Small intestine (tissue), 7 donors: ENCODE results near the gene ACAA1. TPM values are rescaled to one million over a fixed set of nuclear protein-coding genes. Genes with fewer than 3 reads are reported as not detected.

Experiments
- DNase-seq, 2 donors: peaks; one replicate each; pipeline versions ENCODE4 v3.0.0 to v3.0.0-alpha.2; 2013
- FAIRE-seq: peaks from 2 replicates; lab custom pipeline; 2012; peaks lifted over from hg19 to GRCh38; lab: Jason Lieb, UNC
- H3K27ac ChIP-seq, 3 donors: one replicate each; pipeline ENCODE4 v1.5.1; 2013; ENCODE audit warnings: low read length in 2 of 3, mild to moderate bottlenecking in 2 of 3, control low read depth in 1 of 3, inconsistent platforms in 1 of 3, low read depth in 1 of 3, moderate library complexity in 1 of 3
- H3K27me3 ChIP-seq, 3 donors: one replicate each; pipeline ENCODE4 v1.6.1; 2013; ENCODE audit warnings: low read length in 3 of 3, inconsistent platforms in 1 of 3; ENCODE audit not compliant: control insufficient read depth in 3 of 3, insufficient read depth in 3 of 3
- H3K36me3 ChIP-seq, 3 donors: one replicate each; pipeline ENCODE4 v1.6.1; 2013; ENCODE audit warnings: low read length in 3 of 3, inconsistent platforms in 1 of 3, low read depth in 1 of 3, mild to moderate bottlenecking in 1 of 3, moderate library complexity in 1 of 3; ENCODE audit not compliant: control insufficient read depth in 3 of 3, insufficient read depth in 2 of 3
- H3K4me1 ChIP-seq, 3 donors: one replicate each; pipeline ENCODE4 v1.6.1; 2013; ENCODE audit warnings: low read length in 2 of 3, inconsistent platforms in 1 of 3, low read depth in 1 of 3, mild to moderate bottlenecking in 1 of 3, moderate library complexity in 1 of 3; ENCODE audit not compliant: control insufficient read depth in 3 of 3, insufficient read depth in 2 of 3
- H3K4me3 ChIP-seq, 3 donors: one replicate each; pipeline ENCODE4 v1.5.1; 2013; ENCODE audit warnings: low read length in 3 of 3, control low read depth in 1 of 3, inconsistent platforms in 1 of 3, low read depth in 1 of 3, mild to moderate bottlenecking in 1 of 3, moderate library complexity in 1 of 3
- H3K9me3 ChIP-seq, 2 donors: one replicate each; pipeline ENCODE4 v1.6.1; 2013; ENCODE audit warnings: low read depth in 1 of 2, low read length in 1 of 2; ENCODE audit not compliant: control insufficient read depth in 2 of 2, insufficient read depth in 1 of 2
- WGBS, 3 donors: extraction: QIAGEN DNeasy Blood & Tissue Kit; methylation state at CpG; one replicate each; pipeline ENCODE4 v1.1.7; 2013; 5-methylcytosine and 5-hydroxymethylcytosine counted together
- polyA plus RNA-seq, 4 donors: library from polyadenylated mRNA; stranded (reverse) in 3 of 4; unstranded in 1 of 4; fragments of 200-250 nt in 3 of 4; fragments of 120-200 nt in 1 of 4; gene quantifications; one replicate each; pipeline versions ENCODE4 v1.2.1 to v1.2.3, GENCODE V29; 2013
- donor health status: healthy with polysubstance abuse.
- donor health status: control.
- donor health status: control.
- donor health status: Bipolar disorder and iron deficiency.
- donor health status: healthy.

ACAA1 gene
- polyA plus RNA-seq, 4 donors = 59.6 to 443 (median 210) TPM

GRCh38 chr3:38117163-38117716, 19.7 kb downstream of the ACAA1 start:
- H3K4me3 ChIP-seq = no peak overlapping the region
- H3K9me3 ChIP-seq = no peaks in the 10 kb centered on the region
- no peaks in the 10 kb centered on the region for H3K27me3 ChIP-seq
- H3K36me3 ChIP-seq = peaks cover 8 to 52% (median 8%) of the 10 kb centered on the region in 3 donors
- FAIRE-seq (no peak), DNase-seq (peak in 1 of 2 donors; percentile 33)
- H3K4me1 ChIP-seq = no peaks in the 10 kb centered on the region
- H3K27ac ChIP-seq = no peak overlapping the region
- WGBS, 3 donors = 76 to 82% (median 79%) methylated on average over 8 to 10 of the region's 10 CpGs

- WGBS, 3 donors = 76 to 91% (median 84%) methylated on average over 11 to 12 of the region's 12 CpGs
- DNase-seq = peak in 1 of 2 donors; percentile 38
- Histone ChIP-seq H3K27me3 (no peaks in the 10 kb centered on the region), H3K9me3 (no peaks in the 10 kb centered on the region), H3K4me3 (no peak overlapping the region), H3K4me1 (no peaks in the 10 kb centered on the region), H3K36me3 (peaks cover 8 to 46% (median 8%) of the 10 kb centered on the region in 3 donors), H3K27ac (no peak overlapping the region)
- no peak for FAIRE-seq
These were observed 20.3 kb downstream of the ACAA1 start for GRCh38 chr3:38116471-38117162.

DNA sequence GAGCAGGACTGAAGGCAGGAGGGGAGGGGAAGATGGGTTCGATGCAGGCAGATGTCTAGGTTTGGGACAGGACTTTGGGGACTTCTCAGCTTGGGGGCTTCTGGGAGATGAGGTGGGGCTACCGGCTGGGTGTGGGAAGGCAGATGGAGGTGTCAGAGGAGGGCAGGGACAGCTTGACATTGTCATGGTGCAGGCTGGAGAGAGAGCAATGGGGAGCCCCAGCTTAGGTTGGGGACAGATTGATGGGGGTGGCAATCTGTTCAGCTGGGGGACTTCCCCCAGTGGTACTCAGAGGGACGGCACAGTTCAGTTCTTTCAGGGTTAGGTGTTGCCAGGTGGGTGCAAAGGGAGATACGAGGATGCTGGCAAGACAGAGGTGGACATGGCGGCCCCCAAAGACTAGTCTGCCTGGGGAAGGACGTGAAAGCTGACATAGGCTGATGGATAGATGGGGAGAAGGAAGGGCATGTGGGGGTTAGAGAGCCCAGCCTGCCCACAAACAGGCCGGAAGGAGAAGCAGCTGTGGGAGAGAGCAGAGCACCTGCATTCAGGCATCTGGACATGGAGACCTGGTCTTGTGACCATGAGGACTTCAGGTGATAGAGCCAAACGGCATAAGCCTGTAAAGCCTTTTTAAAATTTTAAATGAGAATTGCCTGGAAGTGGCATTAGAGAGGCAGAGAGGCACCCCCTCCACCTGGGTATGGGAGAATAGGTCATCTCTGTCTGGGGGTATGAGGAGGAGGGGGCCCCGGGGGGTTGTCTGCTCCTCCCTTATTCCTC, 21.1 kb downstream of the ACAA1 start:
- no peaks in the 10 kb centered on the region for H3K4me1 ChIP-seq
- no peaks in the 10 kb centered on the region for H3K27me3 ChIP-seq
- H3K9me3 ChIP-seq = no peaks in the 10 kb centered on the region
- WGBS, 3 donors = 45 to 64% (median 55%) methylated on average over 9 of the region's 9 CpGs
- no peak overlapping the region for H3K4me3 ChIP-seq
- H3K27ac ChIP-seq = no peak overlapping the region
- H3K36me3 ChIP-seq = peaks cover 3 to 38% (median 4%) of the 10 kb centered on the region in 3 donors
- DNase-seq = no peak
- no peak for FAIRE-seq

- H3K36me3 ChIP-seq = peaks cover 0 to 31% (median 0%) of the 10 kb centered on the region in 3 donors
- FAIRE-seq (no peak), DNase-seq (no peak)
These were observed 21.9 kb downstream of the ACAA1 start for GRCh38 chr3:38114875-38115644.

GRCh38 chr3:38114052-38114874, 22.7 kb downstream of the ACAA1 start:
- FAIRE-seq = no peak

More at GRCh38 chr3:38114875-38115644, 21.9 kb downstream of the ACAA1 start:
- Histone ChIP-seq H3K4me3 (no peak overlapping the region), H3K4me1 (no peaks in the 10 kb centered on the region), H3K27ac (no peak overlapping the region), H3K27me3 (no peaks in the 10 kb centered on the region), H3K9me3 (no peaks in the 10 kb centered on the region)
- 76 to 83% (median 82%) methylated on average over 13 of the region's 13 CpGs for WGBS, 3 donors

GRCh38 chr3:38112378-38112761, 24.6 kb downstream of the ACAA1 start:
- no peak for FAIRE-seq

More at GRCh38 chr3:38114052-38114874, 22.7 kb downstream of the ACAA1 start:
- Histone ChIP-seq H3K4me1 (no peaks in the 10 kb centered on the region), H3K27me3 (no peaks in the 10 kb centered on the region), H3K9me3 (no peaks in the 10 kb centered on the region), H3K27ac (no peak overlapping the region), H3K36me3 (peaks cover 0 to 23% (median 0%) of the 10 kb centered on the region in 3 donors), H3K4me3 (no peak overlapping the region)
- no peak for DNase-seq
- 87% methylated on average over 13 of the region's 13 CpGs for WGBS, 3 donors

DNA sequence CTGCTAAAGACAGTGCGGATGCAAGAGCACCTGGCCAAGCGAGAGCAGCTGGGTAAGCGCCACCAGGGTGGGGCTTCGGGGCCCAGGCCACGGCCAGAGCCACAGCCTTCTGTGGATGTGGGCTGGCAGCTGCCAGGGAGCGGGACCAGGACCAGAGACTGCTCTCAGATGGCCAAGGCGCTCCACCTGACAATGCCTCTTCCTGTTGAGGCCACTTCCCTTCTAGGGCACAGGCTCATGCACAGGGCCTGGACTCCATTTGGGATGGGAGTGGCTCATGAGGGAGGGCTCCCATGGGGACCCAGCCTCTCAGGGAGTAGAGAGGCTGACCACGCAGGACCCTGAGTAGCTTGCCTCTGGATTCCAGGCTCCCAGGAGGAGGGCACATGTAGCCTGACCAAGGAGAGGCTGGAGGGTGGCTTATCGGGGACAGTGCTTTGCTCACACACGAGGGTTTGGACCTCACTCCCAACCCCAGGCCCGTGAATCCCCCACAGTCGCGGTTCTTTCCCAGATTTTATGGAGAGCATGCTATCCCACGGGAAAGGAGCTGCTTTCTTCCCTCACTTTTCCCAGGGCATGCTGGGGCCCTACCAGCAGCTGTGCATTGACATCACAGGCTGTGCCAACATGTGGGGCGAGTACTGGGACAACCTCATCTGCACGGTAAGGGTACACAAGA, 25.1 kb downstream of the ACAA1 start:
- no peaks in the 10 kb centered on the region for H3K27me3 ChIP-seq
- WGBS, 3 donors = 84 to 87% (median 84%) methylated on average over 16 of the region's 16 CpGs
- no peak for FAIRE-seq
- H3K27ac ChIP-seq = no peak overlapping the region
- H3K4me1 ChIP-seq = no peaks in the 10 kb centered on the region
- DNase-seq = no peak
- H3K9me3 ChIP-seq = no peaks in the 10 kb centered on the region
- no peaks in the 10 kb centered on the region for H3K36me3 ChIP-seq
- H3K4me3 ChIP-seq = no peak overlapping the region

More at GRCh38 chr3:38112378-38112761, 24.6 kb downstream of the ACAA1 start:
- no peaks in the 10 kb centered on the region for H3K27me3 ChIP-seq
- H3K4me1 ChIP-seq = no peaks in the 10 kb centered on the region
- WGBS, 3 donors = 75 to 89% (median 84%) methylated on average over 7 of the region's 7 CpGs
- H3K4me3 ChIP-seq = no peak overlapping the region
- H3K27ac ChIP-seq = no peak overlapping the region
- H3K36me3 ChIP-seq = peaks cover 0 to 5% (median 0%) of the 10 kb centered on the region in 3 donors
- no peaks in the 10 kb centered on the region for H3K9me3 ChIP-seq
- no peak for DNase-seq
